Measurements from ENCODE around the gene FAM9C.

FAM9C gene

GRCh38 chrX:13015536-13016236 is 28.7 kb downstream of the FAM9C start:
- Histone ChIP-seq H3K27me3 (ENCODE audit: control insufficient read depth in 1 of 2, insufficient read depth in 2 of 2, low read length in 2 of 2) (peaks cover 0 to 5% of the 10 kb centered on the region in 2 donors), H3K9me3 (ENCODE audit: control insufficient read depth in 2 of 2, low read length in 2 of 2) (no peaks in the 10 kb centered on the region), H3K27ac (ENCODE audit: low read length) (no peak overlapping the region), H3K9ac (ENCODE audit: low read length in 2 of 2) (no peak overlapping the region), H3K36me3 (ENCODE audit: control insufficient read depth in 2 of 2, insufficient read depth in 2 of 2, low read length in 2 of 2) (no peaks in the 10 kb centered on the region), H3K4me3 (ENCODE audit: low read length in 2 of 2) (no peak overlapping the region), H3K4me1 (ENCODE audit: control insufficient read depth, insufficient read depth, low read length) (no peaks in the 10 kb centered on the region)

GRCh38 chrX:13014111-13015096 is 30.0 kb downstream of the FAM9C start:
- no peak overlapping the region for H3K9ac ChIP-seq (ENCODE audit: low read length in 2 of 2)
- no peak overlapping the region for H3K4me3 ChIP-seq (ENCODE audit: low read length in 2 of 2)
- no peaks in the 10 kb centered on the region for H3K36me3 ChIP-seq (ENCODE audit: control insufficient read depth in 2 of 2, insufficient read depth in 2 of 2, low read length in 2 of 2)
- no peaks in the 10 kb centered on the region for H3K9me3 ChIP-seq (ENCODE audit: control insufficient read depth in 2 of 2, low read length in 2 of 2)
- no peaks in the 10 kb centered on the region for H3K4me1 ChIP-seq (ENCODE audit: control insufficient read depth, insufficient read depth, low read length)
- H3K27me3 ChIP-seq (ENCODE audit: control insufficient read depth in 1 of 2, insufficient read depth in 2 of 2, low read length in 2 of 2), result peaks cover 0 to 2% of the 10 kb centered on the region in 2 donors
- H3K27ac ChIP-seq (ENCODE audit: low read length), result no peak overlapping the region

GRCh38 chrX:13013363-13014110 is 30.9 kb downstream of the FAM9C start:
- Histone ChIP-seq H3K9ac (ENCODE audit: low read length in 2 of 2) (no peak overlapping the region), H3K27me3 (ENCODE audit: control insufficient read depth in 1 of 2, insufficient read depth in 2 of 2, low read length in 2 of 2) (peaks cover 0 to 2% of the 10 kb centered on the region in 2 donors), H3K27ac (ENCODE audit: low read length) (no peak overlapping the region), H3K4me3 (ENCODE audit: low read length in 2 of 2) (no peak overlapping the region), H3K9me3 (ENCODE audit: control insufficient read depth in 2 of 2, low read length in 2 of 2) (no peaks in the 10 kb centered on the region), H3K36me3 (ENCODE audit: control insufficient read depth in 2 of 2, insufficient read depth in 2 of 2, low read length in 2 of 2) (no peaks in the 10 kb centered on the region), H3K4me1 (ENCODE audit: control insufficient read depth, insufficient read depth, low read length) (no peaks in the 10 kb centered on the region)

GRCh38 chrX:13010546-13010945 is 33.9 kb downstream of the FAM9C start:
- Histone ChIP-seq H3K27ac (ENCODE audit: low read length) (no peak overlapping the region), H3K4me3 (ENCODE audit: low read length in 2 of 2) (no peak overlapping the region), H3K4me1 (ENCODE audit: control insufficient read depth, insufficient read depth, low read length) (peaks cover 8% of the 10 kb centered on the region), H3K9ac (ENCODE audit: low read length in 2 of 2) (no peak overlapping the region), H3K36me3 (ENCODE audit: control insufficient read depth in 2 of 2, insufficient read depth in 2 of 2, low read length in 2 of 2) (no peaks in the 10 kb centered on the region), H3K27me3 (ENCODE audit: control insufficient read depth in 1 of 2, insufficient read depth in 2 of 2, low read length in 2 of 2) (no peaks in the 10 kb centered on the region), H3K9me3 (ENCODE audit: control insufficient read depth in 2 of 2, low read length in 2 of 2) (no peaks in the 10 kb centered on the region)

GRCh38 chrX:13009844-13010243 is 34.6 kb downstream of the FAM9C start:
- H3K4me3 ChIP-seq (ENCODE audit: low read length in 2 of 2), result no peak overlapping the region
- H3K9me3 ChIP-seq (ENCODE audit: control insufficient read depth in 2 of 2, low read length in 2 of 2), result no peaks in the 10 kb centered on the region
- H3K4me1 ChIP-seq (ENCODE audit: control insufficient read depth, insufficient read depth, low read length), result peaks cover 8% of the 10 kb centered on the region
- H3K36me3 ChIP-seq (ENCODE audit: control insufficient read depth in 2 of 2, insufficient read depth in 2 of 2, low read length in 2 of 2), result no peaks in the 10 kb centered on the region
- no peak overlapping the region for H3K9ac ChIP-seq (ENCODE audit: low read length in 2 of 2)
- no peak overlapping the region for H3K27ac ChIP-seq (ENCODE audit: low read length)
- no peaks in the 10 kb centered on the region for H3K27me3 ChIP-seq (ENCODE audit: control insufficient read depth in 1 of 2, insufficient read depth in 2 of 2, low read length in 2 of 2)

GRCh38 chrX:13009273-13009672 is 35.1 kb downstream of the FAM9C start:
- Histone ChIP-seq H3K27me3 (ENCODE audit: control insufficient read depth in 1 of 2, insufficient read depth in 2 of 2, low read length in 2 of 2) (no peaks in the 10 kb centered on the region), H3K4me3 (ENCODE audit: low read length in 2 of 2) (no peak overlapping the region), H3K9ac (ENCODE audit: low read length in 2 of 2) (no peak overlapping the region), H3K36me3 (ENCODE audit: control insufficient read depth in 2 of 2, insufficient read depth in 2 of 2, low read length in 2 of 2) (no peaks in the 10 kb centered on the region), H3K9me3 (ENCODE audit: control insufficient read depth in 2 of 2, low read length in 2 of 2) (no peaks in the 10 kb centered on the region), H3K27ac (ENCODE audit: low read length) (no peak overlapping the region), H3K4me1 (ENCODE audit: control insufficient read depth, insufficient read depth, low read length) (peaks cover 8% of the 10 kb centered on the region)

GRCh38 chrX:13008851-13009250 is 35.6 kb downstream of the FAM9C start:
- Histone ChIP-seq H3K27ac (ENCODE audit: low read length) (no peak overlapping the region), H3K4me1 (ENCODE audit: control insufficient read depth, insufficient read depth, low read length) (peaks cover 8% of the 10 kb centered on the region), H3K27me3 (ENCODE audit: control insufficient read depth in 1 of 2, insufficient read depth in 2 of 2, low read length in 2 of 2) (no peaks in the 10 kb centered on the region), H3K9me3 (ENCODE audit: control insufficient read depth in 2 of 2, low read length in 2 of 2) (no peaks in the 10 kb centered on the region), H3K4me3 (ENCODE audit: low read length in 2 of 2) (no peak overlapping the region), H3K9ac (ENCODE audit: low read length in 2 of 2) (no peak overlapping the region), H3K36me3 (ENCODE audit: control insufficient read depth in 2 of 2, insufficient read depth in 2 of 2, low read length in 2 of 2) (no peaks in the 10 kb centered on the region)

- H3K9me3 ChIP-seq (ENCODE audit: control insufficient read depth in 2 of 2, low read length in 2 of 2), result no peaks in the 10 kb centered on the region
- H3K4me1 ChIP-seq (ENCODE audit: control insufficient read depth, insufficient read depth, low read length), result peaks cover 8% of the 10 kb centered on the region
- no peak overlapping the region for H3K9ac ChIP-seq (ENCODE audit: low read length in 2 of 2)
- H3K27ac ChIP-seq (ENCODE audit: low read length), result no peak overlapping the region
- H3K27me3 ChIP-seq (ENCODE audit: control insufficient read depth in 1 of 2, insufficient read depth in 2 of 2, low read length in 2 of 2), result no peaks in the 10 kb centered on the region
- H3K36me3 ChIP-seq (ENCODE audit: control insufficient read depth in 2 of 2, insufficient read depth in 2 of 2, low read length in 2 of 2), result no peaks in the 10 kb centered on the region
- H3K4me3 ChIP-seq (ENCODE audit: low read length in 2 of 2), result no peak overlapping the region
Measured at GRCh38 chrX:13008189-13008533, 36.3 kb downstream of the FAM9C start.

GRCh38 chrX:13007519-13008188 is 36.8 kb downstream of the FAM9C start:
- Histone ChIP-seq H3K4me3 (ENCODE audit: low read length in 2 of 2) (no peak overlapping the region), H3K36me3 (ENCODE audit: control insufficient read depth in 2 of 2, insufficient read depth in 2 of 2, low read length in 2 of 2) (no peaks in the 10 kb centered on the region), H3K27me3 (ENCODE audit: control insufficient read depth in 1 of 2, insufficient read depth in 2 of 2, low read length in 2 of 2) (no peaks in the 10 kb centered on the region), H3K4me1 (ENCODE audit: control insufficient read depth, insufficient read depth, low read length) (peaks cover 8% of the 10 kb centered on the region), H3K9me3 (ENCODE audit: control insufficient read depth in 2 of 2, low read length in 2 of 2) (no peaks in the 10 kb centered on the region), H3K27ac (ENCODE audit: low read length) (no peak overlapping the region), H3K9ac (ENCODE audit: low read length in 2 of 2) (no peak overlapping the region)

All from stomach smooth muscle (tissue), 2 donors.